Uterus (tissue), 4 donors: ENCODE data around the gene PALB2. TPM values are rescaled to one million over a fixed set of nuclear protein-coding genes. Genes with fewer than 3 reads are reported as not detected.
"Not testable (repeated sequence)": the region's sequence is repeated elsewhere in the genome, so short reads cannot be mapped to it uniquely, and the experiment has no call there.

Experiments
- DNase-seq, 2 donors: peaks; one replicate each; pipeline ENCODE4 v3.0.0-alpha.2; 2019 to 2020
- H3K27ac ChIP-seq, 2 donors: fragments of 200-600 bp; sonication (generic); 1 replicate in 1 of 2; 2 replicates in 1 of 2; pipeline ENCODE4 v1.5.1; 2016 to 2018
- H3K27me3 ChIP-seq, 2 donors: fragments of 200-600 bp; sonication (generic); one replicate each; pipeline ENCODE4 v1.5.1; 2018 to 2019; ENCODE audit warnings: control low read depth in 1 of 2
- H3K36me3 ChIP-seq, 2 donors: fragments of 200-600 bp; sonication (generic); one replicate each; pipeline ENCODE4 v1.5.1; 2019; ENCODE audit warnings: control low read depth in 1 of 2
- H3K4me1 ChIP-seq, 2 donors: fragments of 200-600 bp; sonication (generic); one replicate each; pipeline ENCODE4 v1.5.1; 2018 to 2019; ENCODE audit warnings: control low read depth in 1 of 2
- H3K4me3 ChIP-seq, 2 donors: fragments of 200-600 bp; sonication (generic); 1 replicate in 1 of 2; 2 replicates in 1 of 2; pipeline ENCODE4 v1.5.1; 2018 to 2019; ENCODE audit warnings: mild to moderate bottlenecking in 1 of 2
- H3K9me3 ChIP-seq, 2 donors: fragments of 200-600 bp; sonication (generic); one replicate each; pipeline ENCODE4 v1.5.1; 2019; ENCODE audit warnings: control low read depth in 1 of 2
- CTCF ChIP-seq, 4 experiments: fragments of 200-600 bp in 2 of 4; fragments of 450-650 bp in 2 of 4; sonication (generic) in 2 of 4; IDR thresholded peaks; one replicate each; pipeline ENCODE4 v1.5.1; 2016 to 2019; ENCODE audit warnings: antibody characterized with exemption in 4 of 4, mild to moderate bottlenecking in 2 of 4, moderate library complexity in 1 of 4
- POLR2A ChIP-seq, 2 donors: fragments of 450-650 bp; IDR thresholded peaks; one replicate each; pipeline ENCODE4 v1.6.1; 2016; ENCODE audit warnings: antibody characterized with exemption in 2 of 2, mild to moderate bottlenecking in 1 of 2, moderate library complexity in 1 of 2
- intact Hi-C: fragments of 100-400 bp; cut with DNase I; formaldehyde crosslinking; loops from one replicate; pipeline ENCODE4 v1.15.1; 2023; ENCODE audit warnings: low total_unique reads
- total RNA-seq, 4 donors: library from RNA; depleted of rRNA in 3 of 4; stranded (reverse); fragments of >200 nt in 3 of 4; gene quantifications; one replicate each; pipeline versions ENCODE4 v1.1.0 to v1.2.4, GENCODE V29; 2014 to 2023
- donor health status: DM: yes; HTN: yes; CAD: no.

The PALB2 gene
- total RNA-seq, 4 donors from 2014 or later: 1.5 to 11.3 (median 6.5) TPM

DNA sequence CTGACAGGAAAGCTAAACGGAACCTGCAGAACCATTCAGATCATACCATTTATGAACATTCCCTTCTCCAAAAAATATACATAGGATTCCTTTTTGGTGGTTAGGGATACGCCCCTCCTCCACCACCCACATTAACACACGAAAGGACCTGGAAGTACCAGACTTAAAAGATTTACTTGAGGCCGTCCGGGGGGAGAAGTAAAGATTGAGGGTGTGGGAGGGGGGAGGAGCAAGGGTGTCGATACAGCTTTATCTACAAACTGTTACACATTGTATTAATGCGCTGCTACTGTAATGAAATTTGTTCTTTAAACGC, 537 bp downstream of the PALB2 start:
- no peaks in the 10 kb centered on the region for H3K36me3 ChIP-seq
- peaks cover 0 to 13% of the 10 kb centered on the region in 2 donors for H3K4me1 ChIP-seq
- TF ChIP-seq CTCF (IDR thresholded peaks at IDR 0.05) (no peak), POLR2A (IDR thresholded peaks at IDR 0.05) (no peak)
- intact Hi-C loops: no loop called here
- DNase-seq: no peak
- no peaks in the 10 kb centered on the region for H3K9me3 ChIP-seq
- H3K4me3 ChIP-seq: peak overlapping the region; percentile 84 to 99
- peak overlapping the region; percentile 81 to 85 for H3K27ac ChIP-seq
- no peaks in the 10 kb centered on the region for H3K27me3 ChIP-seq

GRCh38 chr16:23635958-23636357, 5.2 kb downstream of the PALB2 start:
- Histone ChIP-seq H3K27ac (no peak overlapping the region), H3K27me3 (no peaks in the 10 kb centered on the region), H3K36me3 (no peaks in the 10 kb centered on the region), H3K9me3 (no peaks in the 10 kb centered on the region), H3K4me3 (no peak overlapping the region), H3K4me1 (peaks cover 0 to 9% of the 10 kb centered on the region in 2 donors)
- intact Hi-C loops: no loop called here
- TF ChIP-seq CTCF (IDR thresholded peaks at IDR 0.05): no peak
- TF ChIP-seq POLR2A (IDR thresholded peaks at IDR 0.05): no peak
- DNase-seq: no peak

- TF ChIP-seq POLR2A (IDR thresholded peaks at IDR 0.05): no peak
- no peak for TF ChIP-seq CTCF (IDR thresholded peaks at IDR 0.05)
- no peaks in the 10 kb centered on the region for H3K36me3 ChIP-seq
- H3K4me3 ChIP-seq: no peak overlapping the region
- intact Hi-C loops: no loop called here
- DNase-seq: no peak
- no peaks in the 10 kb centered on the region for H3K9me3 ChIP-seq
- no peaks in the 10 kb centered on the region for H3K27me3 ChIP-seq
- H3K27ac ChIP-seq: no peak overlapping the region
- H3K4me1 ChIP-seq: peaks cover 0 to under 1% of the 10 kb centered on the region in 2 donors
Measured at GRCh38 chr16:23634461-23635036, 6.6 kb downstream of the PALB2 start.

- DNase-seq, H3K27me3 ChIP-seq, intact Hi-C loops, H3K36me3 ChIP-seq, H3K4me1 ChIP-seq, H3K27ac ChIP-seq, H3K4me3 ChIP-seq, H3K9me3 ChIP-seq: not testable (repeated sequence)
Measured at GRCh38 chr16:23631874-23632273, 9.2 kb downstream of the PALB2 start.

- Histone ChIP-seq H3K27ac (no peak overlapping the region), H3K4me3 (no peak overlapping the region), H3K9me3 (no peaks in the 10 kb centered on the region), H3K36me3 (no peaks in the 10 kb centered on the region), H3K4me1 (no peaks in the 10 kb centered on the region), H3K27me3 (no peaks in the 10 kb centered on the region)
- intact Hi-C loops: no loop called here
- no peak for DNase-seq
- no peak for TF ChIP-seq CTCF (IDR thresholded peaks at IDR 0.05)
- no peak for TF ChIP-seq POLR2A (IDR thresholded peaks at IDR 0.05)
Measured at GRCh38 chr16:23629516-23629915, 11.6 kb downstream of the PALB2 start.

DNA sequence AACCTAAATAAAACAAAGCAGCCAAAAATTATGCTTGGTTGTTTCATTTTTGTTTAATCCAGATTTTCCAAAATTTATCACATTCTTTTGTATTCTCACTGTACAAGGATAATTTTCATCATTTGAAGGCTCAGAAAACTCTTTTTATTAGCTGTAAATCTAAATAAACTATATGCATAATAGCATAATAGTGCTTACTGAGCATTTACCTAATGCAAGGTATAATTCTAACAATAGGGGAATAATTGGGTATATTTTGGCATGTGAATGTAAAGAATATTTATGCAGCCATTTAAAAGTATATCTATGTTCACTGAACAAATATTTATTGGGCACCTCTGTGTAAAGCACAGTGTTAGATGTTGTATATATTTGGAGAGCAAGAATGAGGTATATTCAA, 17.0 kb downstream of the PALB2 start:
- no peaks in the 10 kb centered on the region for H3K4me1 ChIP-seq
- no peaks in the 10 kb centered on the region for H3K27me3 ChIP-seq
- H3K4me3 ChIP-seq: no peak overlapping the region
- H3K9me3 ChIP-seq: no peaks in the 10 kb centered on the region
- no peak for TF ChIP-seq POLR2A (IDR thresholded peaks at IDR 0.05)
- no peak for TF ChIP-seq CTCF (IDR thresholded peaks at IDR 0.05)
- no peak for DNase-seq
- H3K27ac ChIP-seq: no peak overlapping the region
- no peaks in the 10 kb centered on the region for H3K36me3 ChIP-seq
- intact Hi-C loops: no loop called here
